Posterior vena cava (tissue), 2 donors: ENCODE measurements around the gene DYNLT3. TPM values are rescaled to one million over a fixed set of nuclear protein-coding genes. Genes with fewer than 3 reads are reported as not detected.

Experiments used
- DNase-seq: peaks from one replicate; pipeline ENCODE4 v3.0.0-alpha.2; 2020; ENCODE audit warnings: low spot score
- intact Hi-C, 2 donors: fragments of 100-400 bp; cut with DNase I; formaldehyde crosslinking; loops; one replicate each; pipeline versions ENCODE4 v1.14.1 to v1.14.2; 2022 to 2023
- total RNA-seq, 2 donors: library from RNA; stranded (reverse); fragmentation: NEBNext Ultra II Directional; extraction: Animal tissue kit (Norgen Biotek cat#: 25700); gene quantifications; one replicate each; pipeline ENCODE4 v1.2.1, GENCODE V29; 2021
- donor health status: DM: yes; HTN: yes; CAD: no.
- donor health status: DM: yes; HTN: yes; CAD: no.

Gene DYNLT3
- total RNA-seq, 2 donors from 2014 or later, result 53.4 to 82.7 TPM

- intact Hi-C loops, result no loop called here
- DNase-seq, result no peak
Measured at GRCh38 chrX:37847733-37848197, 394 bp upstream of the DYNLT3 start.

- DNase-seq, result no peak
- intact Hi-C loops, result no loop called here
Measured at GRCh38 chrX:37846558-37846933, 825 bp downstream of the DYNLT3 start.

GRCh38 chrX:37846141-37846540 lies 1.2 kb downstream of the DYNLT3 start:
- intact Hi-C loops, result no loop called here
- no peak for DNase-seq

- intact Hi-C loops, result no loop called here
- no peak for DNase-seq
Measured at GRCh38 chrX:37844622-37845021, 2.7 kb downstream of the DYNLT3 start.

GRCh38 chrX:37840931-37841330 lies 6.4 kb downstream of the DYNLT3 start:
- intact Hi-C loops, result no loop called here
- no peak for DNase-seq

- intact Hi-C loops, result no loop called here
- DNase-seq, result no peak
Measured at GRCh38 chrX:37834937-37835336, 12.4 kb downstream of the DYNLT3 start.

- intact Hi-C loops, result no loop called here
- no peak for DNase-seq
Measured at GRCh38 chrX:37830371-37830770, 17.0 kb downstream of the DYNLT3 start.

GRCh38 chrX:37829721-37830120 lies 17.6 kb downstream of the DYNLT3 start:
- intact Hi-C loops, result loop anchor here (10.0 kb wide), 2 partner anchors 75 to 85 kb away; no protein-coding TSS in a partner anchor
- DNase-seq, result no peak

- intact Hi-C loops, result loop anchor here (10.0 kb wide), 2 partner anchors 71 to 81 kb away; no protein-coding TSS in a partner anchor
Measured at GRCh38 chrX:37825215-37825842, 22.0 kb downstream of the DYNLT3 start.

GRCh38 chrX:37824491-37825214 lies 22.7 kb downstream of the DYNLT3 start:
- no peak for DNase-seq
- intact Hi-C loops, result loop anchor here (10.0 kb wide), 2 partner anchors 70 to 80 kb away; no protein-coding TSS in a partner anchor

More at GRCh38 chrX:37825215-37825842, 22.0 kb downstream of the DYNLT3 start:
- no peak for DNase-seq

- intact Hi-C loops, result loop anchor here (10.0 kb wide), 2 partner anchors 66 to 76 kb away; no protein-coding TSS in a partner anchor
Measured at GRCh38 chrX:37820646-37821045, 26.7 kb downstream of the DYNLT3 start.

GRCh38 chrX:37818031-37818430 lies 29.3 kb downstream of the DYNLT3 start:
- intact Hi-C loops, result no loop called here

More at GRCh38 chrX:37820646-37821045, 26.7 kb downstream of the DYNLT3 start:
- DNase-seq, result no peak

GRCh38 chrX:37817579-37817978 lies 29.8 kb downstream of the DYNLT3 start:
- no peak for DNase-seq
- intact Hi-C loops, result no loop called here

More at GRCh38 chrX:37818031-37818430, 29.3 kb downstream of the DYNLT3 start:
- DNase-seq, result no peak

GRCh38 chrX:37817176-37817575 lies 30.2 kb downstream of the DYNLT3 start:
- intact Hi-C loops, result no loop called here
- no peak for DNase-seq

GRCh38 chrX:37816766-37817165 lies 30.6 kb downstream of the DYNLT3 start:
- intact Hi-C loops, result no loop called here
- DNase-seq, result no peak

- intact Hi-C loops, result no loop called here
- no peak for DNase-seq
Measured at GRCh38 chrX:37815366-37815765, 32.0 kb downstream of the DYNLT3 start.

- intact Hi-C loops, result no loop called here
Measured at GRCh38 chrX:37813570-37813969, 33.8 kb downstream of the DYNLT3 start.

GRCh38 chrX:37812110-37812509 lies 35.3 kb downstream of the DYNLT3 start:
- DNase-seq, result no peak
- intact Hi-C loops, result no loop called here

More at GRCh38 chrX:37813570-37813969, 33.8 kb downstream of the DYNLT3 start:
- no peak for DNase-seq

- no peak for DNase-seq
- intact Hi-C loops, result no loop called here
Measured at GRCh38 chrX:37809970-37810369, 37.4 kb downstream of the DYNLT3 start.

GRCh38 chrX:37803057-37803456 lies 44.3 kb downstream of the DYNLT3 start:
- DNase-seq, result no peak
- intact Hi-C loops, result no loop called here
